Motor neuron (in vitro differentiated cells): ENCODE measurements around the gene RUBCNL. TPM values are rescaled to one million over a fixed set of nuclear protein-coding genes. Genes with fewer than 3 reads are reported as not detected.
A peak's percentile ranks its signal among the peaks of the same experiment; 100 is the strongest.

Source experiments
- ATAC-seq, 8 experiments: fragments of 200-7000 bp; cut with Tn5 transposase; replicated peaks in 6 of 8; 2 replicates each; pipeline ENCODE4 v1.8.0; 2021; ENCODE audit warnings: mild to moderate bottlenecking in 8 of 8, moderate library complexity in 8 of 8
- H3K27ac ChIP-seq, 2 donors: fragments of 250-450 bp; sonication (Bioruptor Pico); 2 replicates each; pipeline ENCODE4 v1.9.0; 2021; ENCODE audit warnings: antibody characterized with exemption in 2 of 2, mild to moderate bottlenecking in 2 of 2, moderate library complexity in 1 of 2
- H3K4me1 ChIP-seq, 2 donors: fragments of 250-450 bp; sonication (Bioruptor Pico); replicated peaks in 1 of 2; 2 replicates each; pipeline ENCODE4 v1.6.1; 2021; ENCODE audit warnings: antibody characterized with exemption in 2 of 2, mild to moderate bottlenecking in 2 of 2, moderate library complexity in 1 of 2
- H3K4me3 ChIP-seq, 5 donors: fragments of 250-450 bp; sonication (Bioruptor Pico); 2 replicates each; pipeline ENCODE4 v1.9.0; 2021; ENCODE audit warnings: antibody characterized with exemption in 5 of 5, mild to moderate bottlenecking in 5 of 5, moderate library complexity in 4 of 5
- WGBS, 10 experiments: fragments of 450-650 bp; shearing (Covaris generic); methylation state at CpG; one replicate each; pipeline ENCODE4 v1.0.0; 2022; 5-methylcytosine and 5-hydroxymethylcytosine counted together
- in situ Hi-C, 9 experiments: fragments of 400-800 bp; cut with MboI; loops; one replicate each; pipeline ENCODE4 v1.15.0; 2021; ENCODE audit warnings: low sequenced_read_pairs in 9 of 9, low pct_unique_long_range_greater_than_20kb in 2 of 9; ENCODE audit not compliant: unreplicated experiment in 9 of 9
- total RNA-seq, 8 experiments: library from RNA; unstranded; fragments of 300-600 nt; gene quantifications; 2 replicates each; pipeline versions ENCODE4 v1.2.3 to v1.2.4, GENCODE V29; 2022

RUBCNL gene
- total RNA-seq, 8 experiments from 2014 or later, result 1.1 to 20.2 (median 5.3) TPM

DNA sequence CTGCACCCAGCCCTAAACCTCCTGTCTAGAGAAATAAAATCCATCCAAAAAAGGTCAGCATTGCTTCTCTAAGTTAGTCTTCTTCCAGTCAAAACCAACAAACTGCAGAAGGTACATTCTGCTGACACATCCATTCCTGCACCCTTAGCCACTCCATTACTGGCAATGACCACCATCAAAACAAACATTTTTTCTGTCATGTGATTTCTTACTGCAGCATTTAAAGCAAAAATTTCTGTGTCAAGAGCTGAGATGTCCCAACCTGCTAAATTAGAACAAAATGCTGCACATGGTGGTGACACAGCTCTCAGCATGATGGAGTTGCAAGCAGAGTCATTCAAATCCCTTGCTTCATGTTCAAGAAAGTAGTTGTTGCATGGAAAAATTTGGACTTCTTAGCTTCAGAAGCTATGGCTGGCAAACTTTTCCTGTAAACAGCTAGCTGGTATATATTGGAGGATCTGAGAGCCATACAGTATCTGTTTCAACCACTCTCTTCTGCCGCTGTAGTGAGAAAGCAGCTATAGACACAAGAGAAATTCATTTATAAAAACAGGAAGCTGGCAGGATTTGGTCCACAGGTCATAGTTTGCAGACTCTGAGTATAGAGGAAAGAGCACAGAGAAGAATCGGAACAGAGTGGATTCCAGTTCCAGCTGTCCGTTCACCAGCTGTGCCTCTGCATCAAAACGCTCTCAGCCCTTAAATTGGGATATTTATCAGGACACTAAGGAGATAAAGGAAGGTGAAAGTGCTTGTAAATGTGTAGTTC is 17.4 kb downstream of the RUBCNL start:
- in situ Hi-C loops, result no loop called here
- H3K4me1 ChIP-seq, result no peaks in the 10 kb centered on the region
- H3K27ac ChIP-seq, result no peak overlapping the region
- H3K4me3 ChIP-seq, result no peak overlapping the region
- peak in 3 of 8 experiments; percentile 12 to 87 (median 43) for ATAC-seq
- WGBS, 10 experiments, result 26 to 100% (median 85%) methylated on average over 2 to 4 of the region's 4 CpGs; no CpG with 5 or more reads in 1 of the 10 experiments

DNA sequence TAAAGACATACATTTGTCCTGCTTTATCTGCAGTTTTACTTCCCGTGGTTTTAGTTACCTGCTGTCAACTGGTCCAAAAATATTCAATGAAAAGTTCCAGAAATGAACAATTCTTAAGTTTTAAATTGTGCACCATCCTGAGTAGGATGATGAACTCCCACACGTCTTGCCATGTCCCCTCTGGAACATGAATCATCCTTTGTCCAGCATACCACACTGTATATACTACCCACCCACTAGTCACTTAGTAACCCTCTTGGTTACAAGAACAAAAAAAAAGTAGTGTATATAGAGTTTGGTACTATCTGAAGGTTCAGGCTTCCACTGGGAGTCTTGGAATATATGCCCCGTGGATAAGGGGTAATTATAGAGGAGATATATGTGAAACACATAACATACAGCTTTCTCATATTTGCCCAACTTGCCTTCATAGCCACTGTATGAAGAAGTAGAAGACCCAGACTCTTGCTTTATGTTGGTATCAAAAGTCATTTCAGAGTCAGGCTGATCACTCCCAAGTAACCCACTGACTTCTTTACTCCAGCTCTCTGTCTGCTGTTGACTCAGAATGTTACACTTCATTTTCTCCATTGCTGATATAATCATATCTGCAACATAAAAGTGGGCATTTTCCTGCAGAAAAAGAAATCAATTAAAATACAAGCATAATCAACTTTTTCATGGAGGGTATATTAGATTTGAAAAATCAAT is 19.3 kb downstream of the RUBCNL start:
- H3K4me3 ChIP-seq, result no peak overlapping the region
- ATAC-seq, result no peak
- WGBS, 10 experiments, result 36 to 100% (median 81%) methylated on average over 1 to 3 of the region's 3 CpGs; no CpG with 5 or more reads in 2 of the 10 experiments
- H3K4me1 ChIP-seq, result no peaks in the 10 kb centered on the region
- no peak overlapping the region for H3K27ac ChIP-seq
- in situ Hi-C loops, result no loop called here

DNA sequence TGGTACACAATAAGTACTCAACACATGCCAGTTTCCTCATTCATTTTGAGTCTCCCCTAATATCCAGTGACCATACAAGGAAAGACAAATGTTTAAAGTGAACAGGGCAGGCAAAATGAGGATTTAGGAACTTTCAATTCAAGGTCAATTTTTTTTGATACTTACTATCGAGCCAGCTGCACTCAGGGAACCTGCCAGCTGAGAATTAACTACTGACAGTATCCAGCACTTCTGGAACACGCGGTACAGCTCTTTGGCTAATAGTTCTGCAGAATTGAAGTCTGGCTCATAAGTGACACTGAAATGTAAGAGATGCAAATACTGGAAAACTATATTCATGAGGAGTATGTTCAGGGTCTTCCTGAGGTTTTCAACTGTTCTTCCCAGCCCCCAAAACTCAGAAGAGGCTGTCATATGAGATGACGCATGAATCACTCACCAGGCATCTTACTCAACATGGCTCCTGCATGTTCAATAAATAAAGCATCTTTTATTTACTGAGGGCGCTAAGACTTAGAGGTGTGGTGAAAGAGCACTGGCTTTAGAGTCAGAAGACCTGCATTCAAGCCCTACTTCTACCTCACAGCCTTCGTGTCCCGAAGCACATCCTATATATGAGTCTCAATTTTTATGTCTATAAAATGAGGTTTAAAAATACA is 25.6 kb downstream of the RUBCNL start:
- WGBS, 10 experiments, result 3 to 91% (median 80%) methylated on average over 3 to 5 of the region's 7 CpGs; no CpG with 5 or more reads in 3 of the 10 experiments
- H3K4me3 ChIP-seq, result no peak overlapping the region

DNA sequence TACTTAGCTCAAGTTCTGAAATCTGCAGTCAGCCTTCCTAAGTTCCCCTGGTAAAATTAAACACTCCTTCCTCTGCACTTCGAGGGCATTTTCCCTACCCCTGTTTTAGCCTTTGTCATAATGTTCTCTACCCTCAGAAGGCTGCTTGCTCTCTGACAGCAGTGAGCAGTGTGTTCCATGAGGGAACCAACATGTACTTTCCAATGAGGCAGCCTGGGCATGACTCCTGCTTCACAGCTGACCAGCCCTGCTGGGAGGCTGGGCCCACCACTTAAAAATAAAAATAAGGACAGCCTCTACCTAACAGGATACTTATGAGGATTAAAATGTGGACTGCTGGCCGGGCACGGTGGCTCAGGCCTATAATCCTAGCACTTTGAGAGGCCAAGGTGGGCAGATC is 26.4 kb downstream of the RUBCNL start:
- in situ Hi-C loops, result no loop called here
- no peaks in the 10 kb centered on the region for H3K4me1 ChIP-seq

More for the DNA sequence above, 25.6 kb downstream of the RUBCNL start:
- ATAC-seq, result no peak
- Histone ChIP-seq H3K27ac (no peak overlapping the region), H3K4me1 (no peaks in the 10 kb centered on the region)
- in situ Hi-C loops, result no loop called here

DNA sequence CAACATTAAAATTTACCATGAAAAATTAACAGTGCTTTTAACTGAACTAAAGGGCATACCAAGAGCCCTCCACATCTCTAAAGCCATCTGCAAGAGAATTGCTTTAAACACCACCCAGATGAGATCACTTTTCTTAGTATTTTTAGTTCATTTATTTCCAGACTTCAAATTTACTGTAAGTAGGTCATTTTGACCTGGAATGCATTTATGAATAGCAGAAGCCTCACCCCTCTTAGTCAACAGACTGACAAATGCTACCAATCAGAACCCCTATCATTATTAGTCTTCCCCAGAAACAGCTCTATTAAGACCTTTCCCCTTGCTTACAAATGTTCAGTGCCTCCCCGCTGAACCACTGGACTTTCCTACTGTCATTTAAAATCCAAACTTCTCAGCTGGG is 27.3 kb downstream of the RUBCNL start:
- H3K27ac ChIP-seq, result no peak overlapping the region
- no peak overlapping the region for H3K4me3 ChIP-seq
- ATAC-seq, result peak in 6 of 8 experiments; percentile 16 to 93 (median 70)
- WGBS, 10 experiments, result 0 to 78% (median 43%) methylated on average over 1 of the region's 1 CpG; no CpG with 5 or more reads in 5 of the 10 experiments
- no peaks in the 10 kb centered on the region for H3K4me1 ChIP-seq
- in situ Hi-C loops, result no loop called here

More for the DNA sequence above, 26.4 kb downstream of the RUBCNL start:
- H3K27ac ChIP-seq, result no peak overlapping the region
- no peak for ATAC-seq
- no peak overlapping the region for H3K4me3 ChIP-seq
- WGBS, 10 experiments, result 0 to 100% (median 56%) methylated on average over 1 to 2 of the region's 3 CpGs; no CpG with 5 or more reads in 6 of the 10 experiments

DNA sequence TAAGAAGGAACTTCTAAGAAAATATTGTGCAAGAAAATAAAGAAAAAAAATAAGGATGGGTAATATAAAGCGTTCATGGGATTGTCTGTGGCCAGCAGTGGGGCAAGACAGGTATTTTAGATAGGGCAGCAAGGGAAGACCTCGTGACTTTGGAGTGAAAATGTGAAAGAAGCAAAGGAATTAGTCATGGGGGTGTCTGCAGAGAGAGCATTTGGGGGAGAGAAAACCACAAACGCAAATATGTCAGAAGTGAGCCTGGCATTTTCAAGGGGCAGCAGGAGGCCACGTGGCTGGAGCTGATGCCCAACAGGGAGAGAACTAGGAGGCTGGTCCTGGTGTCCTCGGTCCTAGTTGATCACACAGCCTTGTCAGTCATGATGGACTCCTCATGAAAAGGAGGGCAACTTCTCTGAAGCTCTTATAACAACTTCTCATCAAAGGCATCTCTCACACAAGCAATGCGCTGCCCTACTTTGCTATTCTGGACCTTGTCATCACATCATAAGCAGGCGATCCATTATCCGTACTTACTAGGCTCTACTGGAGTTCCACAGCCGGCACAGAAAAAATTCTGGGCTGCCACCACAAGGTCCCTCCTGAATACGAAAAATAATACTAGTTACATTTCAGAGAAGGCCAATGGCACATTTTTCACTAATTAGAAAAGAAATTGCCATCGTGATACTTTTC is 31.0 kb downstream of the RUBCNL start:
- H3K4me3 ChIP-seq, result no peak overlapping the region
- in situ Hi-C loops, result no loop called here
- no peak overlapping the region for H3K27ac ChIP-seq
- WGBS, 10 experiments, result 77 to 96% (median 86%) methylated on average over 4 to 11 of the region's 11 CpGs
- H3K4me1 ChIP-seq, result no peaks in the 10 kb centered on the region
- no peak for ATAC-seq

DNA sequence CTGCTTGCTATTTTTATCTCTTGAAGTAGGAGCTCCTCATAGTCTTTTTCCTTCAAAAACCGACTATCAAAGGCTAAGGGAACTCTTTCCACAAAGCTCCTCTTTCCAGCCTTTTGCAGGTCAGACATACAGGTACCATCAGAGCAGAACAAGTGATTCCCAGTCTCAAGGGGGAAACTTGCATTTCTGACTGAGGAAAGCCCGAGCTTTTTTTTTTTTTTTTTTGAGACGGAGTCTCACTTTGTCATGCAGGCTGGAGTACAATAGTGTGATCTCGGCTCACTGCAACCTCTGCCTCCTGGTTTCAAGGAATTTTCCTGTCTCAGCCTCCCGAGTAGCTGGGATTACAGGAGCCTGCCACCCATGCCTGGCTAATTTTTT is 32.0 kb downstream of the RUBCNL start:
- ATAC-seq, result no peak
- in situ Hi-C loops, result no loop called here
- WGBS, 10 experiments, result 0 to 70% (median 60%) methylated on average over 1 to 5 of the region's 5 CpGs; no CpG with 5 or more reads in 5 of the 10 experiments
- no peak overlapping the region for H3K27ac ChIP-seq
- H3K4me3 ChIP-seq, result no peak overlapping the region
- no peaks in the 10 kb centered on the region for H3K4me1 ChIP-seq

DNA sequence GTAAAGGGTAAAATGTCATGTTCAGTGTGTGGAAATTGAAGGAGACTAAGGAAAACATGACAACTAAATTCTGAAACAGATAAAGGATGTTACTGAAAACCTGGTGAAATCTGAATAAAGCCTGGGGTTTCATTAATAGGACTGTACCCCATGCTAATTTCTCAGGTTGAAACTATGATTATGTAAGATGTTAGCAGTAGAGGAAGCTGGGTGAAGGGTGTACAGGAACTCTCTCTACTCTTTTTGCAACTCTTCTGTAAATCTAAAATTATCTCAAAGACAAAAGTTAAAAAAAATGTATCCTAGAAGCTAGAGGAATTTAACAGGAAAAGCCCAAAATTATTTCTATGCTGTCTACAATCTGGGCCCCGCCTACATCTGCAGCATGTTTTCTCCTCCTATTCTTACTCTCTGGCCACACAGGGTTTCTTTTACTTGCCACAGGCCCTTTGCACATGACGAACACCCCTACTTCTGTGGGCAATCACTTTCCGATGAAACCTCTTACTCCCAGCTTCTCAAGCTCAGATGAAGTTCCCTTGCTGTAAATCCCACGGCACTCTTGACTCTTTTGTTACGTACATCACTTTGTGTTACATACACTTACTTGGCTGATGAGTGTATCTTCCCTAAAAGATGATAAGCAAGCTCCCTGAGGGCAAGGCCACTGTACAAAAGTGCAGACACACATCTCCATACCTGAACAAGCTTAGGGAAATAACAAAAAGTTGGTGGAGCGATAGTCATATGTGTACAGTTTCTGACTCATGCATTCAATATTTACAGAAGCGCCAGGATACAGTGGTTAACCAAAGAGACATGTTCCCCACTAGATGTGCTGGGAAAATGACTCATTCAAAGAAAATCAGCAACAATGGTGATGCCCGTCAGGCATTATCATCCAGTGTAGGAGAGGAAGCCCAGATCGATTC is 32.6 kb downstream of the RUBCNL start:
- WGBS, 10 experiments, result 38 to 100% (median 80%) methylated on average over 1 to 8 of the region's 9 CpGs; no CpG with 5 or more reads in 1 of the 10 experiments

DNA sequence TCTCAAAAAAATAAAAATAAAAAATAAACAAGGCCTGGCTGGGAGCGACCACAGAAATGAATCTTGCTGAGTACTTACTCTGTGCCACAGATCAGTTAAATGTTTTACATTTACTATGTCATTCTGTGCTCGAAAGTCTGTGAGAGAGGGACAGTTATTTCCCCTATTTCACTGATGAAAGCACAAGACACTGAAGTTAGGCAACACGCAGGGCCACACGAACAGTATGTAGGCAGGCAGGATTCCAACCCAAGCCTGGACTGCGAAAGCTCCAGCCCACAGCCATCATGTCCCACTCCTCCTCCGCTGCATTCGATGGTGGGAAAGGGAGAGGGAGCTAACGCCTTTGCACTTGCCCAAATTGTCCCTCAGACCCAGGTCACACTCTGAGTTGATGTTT is 34.2 kb downstream of the RUBCNL start:
- 82 to 100% (median 95%) methylated on average over 2 to 8 of the region's 8 CpGs; no CpG with 5 or more reads in 1 of the 10 experiments for WGBS, 10 experiments
- ATAC-seq, result no peak
- in situ Hi-C loops, result no loop called here
- Histone ChIP-seq H3K4me3 (no peak overlapping the region), H3K27ac (no peak overlapping the region), H3K4me1 (no peaks in the 10 kb centered on the region)

More for the DNA sequence above, 32.6 kb downstream of the RUBCNL start:
- ATAC-seq, result peak in 3 of 8 experiments; percentile 60 to 75 (median 72)
- in situ Hi-C loops, result no loop called here
- Histone ChIP-seq H3K4me1 (no peaks in the 10 kb centered on the region), H3K4me3 (no peak overlapping the region), H3K27ac (no peak overlapping the region)

DNA sequence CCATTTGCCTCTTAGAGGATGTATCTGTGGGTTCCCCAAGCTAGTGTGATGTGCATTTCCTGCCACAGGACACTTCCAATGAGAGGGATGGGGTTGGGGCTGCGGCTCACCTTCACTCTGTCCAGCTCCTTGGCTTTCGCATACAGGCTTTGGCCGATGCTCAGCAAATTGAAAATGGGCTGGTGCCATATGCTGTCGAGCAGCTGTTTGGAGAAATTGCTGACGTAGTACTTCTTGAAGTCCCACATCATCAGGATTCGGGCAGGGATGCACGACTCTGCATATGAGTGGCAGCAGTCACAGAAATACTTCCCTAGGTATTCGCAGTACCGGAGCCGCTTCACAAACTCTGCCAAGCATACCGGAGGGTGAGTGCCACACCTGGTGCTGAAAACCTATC is 37.0 kb downstream of the RUBCNL start:
- H3K27ac ChIP-seq, result no peak overlapping the region
- WGBS, 10 experiments, result 58 to 100% (median 92%) methylated on average over 1 to 8 of the region's 11 CpGs; no CpG with 5 or more reads in 2 of the 10 experiments
- no peaks in the 10 kb centered on the region for H3K4me1 ChIP-seq
- in situ Hi-C loops, result no loop called here
- ATAC-seq, result no peak
- no peak overlapping the region for H3K4me3 ChIP-seq

DNA sequence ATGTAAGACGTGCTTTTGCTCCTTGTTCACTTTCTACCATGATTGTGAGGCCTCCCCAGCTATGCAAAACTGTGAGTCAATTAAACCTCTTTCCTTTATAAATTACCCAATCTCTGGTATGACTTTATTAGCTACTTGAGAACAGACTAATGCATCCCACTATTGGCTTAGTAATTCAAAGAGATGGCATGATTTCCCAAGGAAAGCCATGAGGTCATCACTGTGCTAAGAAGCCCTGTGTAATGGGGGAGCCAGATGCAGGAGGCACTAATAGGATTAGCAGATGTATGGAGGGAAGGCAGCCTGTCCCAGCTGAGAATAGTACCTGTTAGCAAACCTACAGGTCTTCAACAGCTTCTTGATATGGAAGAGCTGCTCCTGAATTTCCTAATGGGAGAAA is 38.1 kb downstream of the RUBCNL start:
- Histone ChIP-seq H3K4me1 (no peaks in the 10 kb centered on the region), H3K27ac (no peak overlapping the region), H3K4me3 (no peak overlapping the region)
- in situ Hi-C loops, result no loop called here
- ATAC-seq, result peak in 1 of 8 experiments; percentile 55
- 100% methylated on average over 1 of the region's 1 CpG; no CpG with 5 or more reads in 8 of the 10 experiments for WGBS, 10 experiments

DNA sequence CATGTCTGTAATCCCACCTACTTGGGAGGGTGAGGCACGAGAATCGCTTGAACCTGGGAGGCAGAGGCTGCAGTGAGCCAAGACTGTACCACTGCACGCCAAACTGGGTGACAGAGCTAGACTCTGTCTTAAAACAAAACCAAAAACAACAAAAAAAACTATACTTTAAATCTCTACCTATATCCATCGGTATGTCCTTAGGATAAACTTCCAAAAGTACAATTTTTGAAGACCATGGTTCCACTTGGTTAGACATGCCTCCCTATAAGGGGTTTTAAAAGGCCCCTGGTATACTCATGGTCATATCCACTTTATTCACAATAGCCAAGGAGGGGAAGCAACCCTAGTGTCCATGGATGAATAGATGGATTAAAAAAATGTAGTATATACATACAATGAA is 39.8 kb downstream of the RUBCNL start:
- Histone ChIP-seq H3K27ac (no peak overlapping the region), H3K4me3 (no peak overlapping the region), H3K4me1 (no peaks in the 10 kb centered on the region)
- WGBS, 10 experiments, result 10 to 94% (median 78%) methylated on average over 2 to 4 of the region's 4 CpGs; no CpG with 5 or more reads in 4 of the 10 experiments
- no peak for ATAC-seq
- in situ Hi-C loops, result no loop called here
